Measurements from ENCODE around the gene BTBD9.

Gene BTBD9

GRCh38 chr6:38423746-38424145 lies 216.0 kb downstream of the BTBD9 start:
- no peak for DNase-seq

GRCh38 chr6:38420207-38420606 lies 219.5 kb downstream of the BTBD9 start:
- DNase-seq, result no peak

GRCh38 chr6:38417521-38417920 lies 222.2 kb downstream of the BTBD9 start:
- DNase-seq, result no peak

GRCh38 chr6:38415231-38416005 lies 224.3 kb downstream of the BTBD9 start:
- no peak for DNase-seq

DNA sequence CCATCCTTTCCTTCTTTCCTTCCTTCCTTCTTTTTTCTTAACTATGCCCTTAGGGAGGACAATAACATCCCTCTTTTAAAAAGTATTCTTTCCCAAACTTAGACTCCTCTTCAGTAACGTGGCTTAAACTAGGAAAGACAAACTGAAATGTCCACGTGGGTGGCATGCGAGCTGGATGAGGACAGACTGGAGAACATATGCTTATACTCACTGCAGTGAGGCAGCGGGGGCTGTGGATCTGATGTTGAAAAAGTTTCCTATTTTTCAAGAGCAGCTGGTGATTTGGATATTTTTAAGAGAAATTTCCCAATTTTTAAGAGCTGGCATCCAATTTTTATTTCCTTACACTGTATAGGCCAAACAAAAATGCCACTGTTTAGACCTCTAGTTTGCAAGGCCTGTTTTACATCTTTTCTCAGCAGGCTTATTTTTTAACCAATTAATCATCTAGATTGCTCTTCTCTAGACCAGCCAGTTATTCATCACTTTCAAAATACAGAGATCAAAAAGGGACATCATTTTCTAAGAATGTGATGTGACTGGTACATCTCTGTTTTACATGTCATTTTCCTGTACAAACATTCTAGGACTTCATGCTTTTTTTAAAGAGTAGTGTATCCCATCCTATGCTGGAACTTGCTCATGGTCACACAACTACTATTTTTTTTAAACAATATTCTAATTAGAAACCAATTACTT lies 226.5 kb downstream of the BTBD9 start:
- no peak for DNase-seq

- DNase-seq, result no peak
Observed at GRCh38 chr6:38407192-38407591, 232.5 kb downstream of the BTBD9 start.

GRCh38 chr6:38406096-38406495 lies 233.6 kb downstream of the BTBD9 start:
- DNase-seq, result no peak

DNA sequence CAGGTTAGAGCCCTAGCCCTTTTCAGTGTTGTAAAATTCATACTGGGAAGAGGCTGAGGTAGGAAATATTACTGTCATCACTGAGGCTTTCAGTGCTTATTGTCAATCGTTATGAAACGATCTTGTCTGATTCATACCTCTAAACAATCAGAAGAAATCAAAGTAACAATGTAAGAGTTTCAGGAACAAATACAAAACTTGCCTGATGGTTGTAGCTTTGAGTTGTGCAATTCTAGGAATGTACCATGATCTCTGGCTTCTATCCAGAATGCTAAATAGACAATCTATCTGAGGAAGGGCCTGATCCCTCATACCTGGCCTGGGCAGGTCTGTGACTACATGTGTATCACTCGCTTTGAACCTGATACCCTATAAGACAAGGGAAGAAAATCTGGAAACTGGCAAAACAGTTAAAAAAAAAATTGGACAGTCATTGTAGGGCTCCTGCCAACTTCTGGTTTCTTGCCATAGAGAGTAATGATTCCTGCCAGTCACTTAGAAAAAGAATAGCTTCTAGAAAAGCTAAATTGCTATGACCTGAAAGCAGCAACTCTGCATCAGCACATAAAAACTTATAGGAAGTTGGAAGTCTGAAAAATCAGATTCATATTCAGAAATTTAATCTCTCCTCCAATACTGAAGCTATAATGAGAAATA lies 234.7 kb downstream of the BTBD9 start:
- no peak for DNase-seq

DNA sequence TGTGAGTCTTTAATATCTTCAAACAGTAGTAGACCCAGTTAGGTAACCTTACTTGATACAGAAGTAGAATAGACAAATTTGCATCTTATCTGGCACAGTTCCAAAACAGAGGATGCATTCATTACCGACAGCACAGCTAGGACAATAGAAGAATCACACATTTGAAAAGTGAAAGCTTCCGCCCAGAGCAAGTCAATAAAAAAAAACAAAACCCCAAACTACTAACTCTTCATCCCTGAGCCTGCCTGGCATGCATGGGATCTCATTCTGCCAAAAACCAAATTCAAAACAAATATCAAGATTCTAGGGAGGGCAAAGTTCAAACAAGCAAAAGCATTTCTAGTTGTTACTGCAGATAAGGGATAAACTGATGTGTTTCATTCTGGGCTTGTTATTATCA lies 235.4 kb downstream of the BTBD9 start:
- DNase-seq, result no peak

GRCh38 chr6:38403548-38403947 lies 236.2 kb downstream of the BTBD9 start:
- DNase-seq, result no peak

GRCh38 chr6:38400764-38401163 lies 239.0 kb downstream of the BTBD9 start:
- no peak for DNase-seq

DNA sequence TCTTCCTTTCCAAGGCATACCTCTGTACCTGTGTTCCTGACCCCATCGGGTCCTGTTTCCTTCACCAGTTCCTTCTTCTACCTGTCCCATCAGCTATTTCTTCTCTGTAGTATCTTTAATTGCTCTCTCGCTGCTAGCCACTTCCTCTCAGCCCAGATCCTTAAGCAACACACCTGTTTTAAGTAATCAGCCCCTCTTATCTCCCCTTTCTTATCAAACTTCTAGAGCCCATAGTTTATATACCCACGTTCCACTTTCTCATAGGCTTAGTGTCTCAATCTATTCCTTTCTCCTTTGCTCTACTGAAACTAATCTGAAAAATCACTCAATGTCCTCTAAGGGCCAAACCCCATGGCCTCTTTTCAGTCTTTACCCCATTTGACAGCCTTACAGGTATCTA lies 239.6 kb downstream of the BTBD9 start:
- no peak for DNase-seq

DNA sequence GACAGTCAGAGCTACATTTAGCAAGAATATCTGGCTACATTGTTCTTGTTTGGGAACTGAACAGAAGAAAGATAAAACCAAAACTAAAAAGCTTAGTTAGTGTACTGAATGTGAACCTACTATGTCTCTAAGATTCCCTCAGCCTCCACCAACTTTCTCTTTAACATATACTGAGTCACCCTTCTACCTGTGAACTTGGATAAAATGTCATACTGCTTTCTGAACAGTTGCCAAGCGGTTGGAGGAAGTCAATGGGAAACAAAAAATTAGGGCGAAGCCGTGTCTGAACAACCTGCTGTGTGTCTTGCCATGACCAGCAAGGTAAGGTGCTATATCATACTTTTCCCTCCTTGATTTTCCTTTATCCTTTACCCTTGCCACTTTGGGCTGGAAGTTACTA lies 243.5 kb downstream of the BTBD9 start:
- no peak for DNase-seq

DNA sequence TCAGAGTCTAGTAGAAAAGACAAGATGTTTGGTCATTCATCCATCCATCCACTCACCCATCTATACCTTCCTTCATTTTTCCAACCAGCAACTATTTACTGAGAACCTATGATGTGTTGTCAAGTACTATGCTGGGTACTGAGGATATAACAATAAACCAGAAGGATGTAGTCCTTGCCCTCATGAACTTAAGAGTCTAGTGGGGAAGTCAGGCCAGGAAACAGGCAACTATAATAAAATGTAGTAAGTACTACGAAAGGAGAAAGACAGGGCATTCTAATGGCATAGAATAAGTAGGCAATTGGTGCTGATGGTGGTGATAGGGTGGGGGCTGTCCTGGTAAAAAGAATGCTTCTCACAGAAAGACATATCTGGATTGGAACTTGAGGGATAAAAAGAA lies 245.7 kb downstream of the BTBD9 start:
- DNase-seq, result no peak

DNA sequence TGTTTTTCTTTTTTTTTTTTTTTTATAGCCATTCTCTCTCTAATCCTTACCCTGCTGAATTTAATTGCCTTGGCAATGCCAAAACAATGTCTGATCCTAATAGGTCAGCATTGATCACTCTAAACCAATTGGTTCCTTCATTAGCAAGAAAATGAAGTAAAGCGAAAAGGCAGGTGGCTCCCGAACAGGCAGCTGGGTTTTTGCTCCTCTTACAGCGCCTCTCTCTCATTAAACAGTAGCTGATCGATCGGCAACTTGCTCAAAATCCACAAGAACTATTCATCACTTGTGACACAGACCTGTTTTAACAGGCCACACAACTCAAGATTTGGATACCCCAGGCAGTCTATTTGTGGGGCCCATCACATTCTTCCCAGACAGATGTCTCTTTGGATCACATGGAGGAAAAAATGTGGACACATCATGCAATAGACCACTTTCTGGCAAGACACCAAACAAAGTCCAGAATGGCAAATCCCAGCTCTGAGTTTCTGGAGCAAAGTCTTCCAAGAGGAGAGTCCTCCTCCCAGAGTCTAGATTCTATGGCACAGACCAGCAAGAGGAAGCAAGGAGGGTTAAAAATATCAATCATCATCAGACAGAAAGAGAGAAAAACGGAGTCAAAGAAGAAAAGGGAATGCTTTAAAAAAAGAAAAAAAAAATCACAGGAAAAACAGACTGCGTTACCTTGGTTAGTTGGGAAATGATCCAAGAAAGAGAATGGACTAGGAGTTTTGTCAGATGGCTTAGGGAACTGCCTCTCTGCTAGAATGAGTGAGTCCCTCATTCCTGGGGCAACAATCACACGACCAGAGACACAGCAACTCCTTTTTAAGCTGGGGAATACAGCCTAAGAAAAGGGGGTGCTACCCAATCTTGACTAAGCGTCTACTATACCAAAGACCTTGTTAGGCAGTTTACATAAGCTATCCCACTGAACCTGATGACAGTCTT lies 247.8 kb downstream of the BTBD9 start:
- DNase-seq, result no peak

GRCh38 chr6:38391206-38391605 lies 248.5 kb downstream of the BTBD9 start:
- no peak for DNase-seq

DNA sequence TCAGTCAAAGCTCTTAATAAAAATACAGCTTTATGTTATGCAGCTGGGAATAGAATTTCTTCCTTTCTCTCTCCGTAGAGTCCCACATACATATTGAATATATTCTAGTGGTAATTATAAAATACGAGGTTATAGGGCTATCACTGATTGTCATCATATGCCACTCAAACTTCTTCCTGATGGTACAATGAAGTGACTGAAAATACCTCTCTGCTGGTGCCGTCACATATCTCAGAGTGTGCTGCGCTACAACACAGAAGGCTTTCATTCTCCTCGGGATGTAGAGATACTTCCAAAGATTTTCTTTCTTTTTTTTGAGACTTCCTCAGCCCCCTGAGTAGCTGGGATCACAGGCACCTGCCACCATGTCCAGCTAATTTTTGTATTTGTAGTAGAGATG lies 249.9 kb downstream of the BTBD9 start:
- no peak for DNase-seq

DNA sequence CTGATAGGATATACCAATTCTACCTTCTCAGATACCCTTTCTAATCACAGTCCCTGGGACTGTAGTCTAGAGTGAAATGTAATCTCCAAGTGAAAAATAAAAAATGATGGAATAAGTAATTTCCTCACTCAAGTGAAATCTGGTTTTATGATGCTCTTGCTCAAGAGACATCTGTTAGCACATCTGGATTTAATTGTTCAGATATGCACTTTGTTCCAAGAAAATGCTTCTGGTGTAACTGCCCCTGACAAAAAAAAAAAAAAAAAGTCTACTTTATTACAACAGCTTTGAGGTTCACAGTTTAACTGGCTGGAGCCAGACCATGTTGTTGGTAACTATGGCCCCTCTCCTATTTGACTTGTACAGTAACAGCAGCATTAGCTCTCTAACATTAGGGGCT lies 251.8 kb downstream of the BTBD9 start:
- DNase-seq, result no peak

DNA sequence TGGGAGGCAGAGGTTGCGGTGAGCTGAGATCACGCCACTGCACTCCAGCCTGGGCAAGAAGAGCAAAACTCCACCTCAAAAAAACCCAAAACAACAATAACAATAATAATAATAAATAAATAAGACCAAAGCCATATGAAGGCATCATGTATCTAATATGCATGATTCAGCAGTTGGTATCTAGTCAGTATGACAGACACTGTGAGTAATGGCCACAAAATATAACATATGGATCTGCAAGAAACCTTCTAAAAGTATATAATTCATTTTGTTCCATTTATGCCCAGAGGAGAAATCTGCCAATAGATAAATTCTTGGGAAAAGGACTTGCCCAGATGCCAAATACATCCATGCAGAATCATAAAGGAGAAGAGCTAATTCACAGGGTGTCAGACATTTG lies 252.3 kb downstream of the BTBD9 start:
- DNase-seq, result no peak

- DNase-seq, result no peak
Observed at GRCh38 chr6:38378801-38379200, 260.9 kb downstream of the BTBD9 start.

DNA sequence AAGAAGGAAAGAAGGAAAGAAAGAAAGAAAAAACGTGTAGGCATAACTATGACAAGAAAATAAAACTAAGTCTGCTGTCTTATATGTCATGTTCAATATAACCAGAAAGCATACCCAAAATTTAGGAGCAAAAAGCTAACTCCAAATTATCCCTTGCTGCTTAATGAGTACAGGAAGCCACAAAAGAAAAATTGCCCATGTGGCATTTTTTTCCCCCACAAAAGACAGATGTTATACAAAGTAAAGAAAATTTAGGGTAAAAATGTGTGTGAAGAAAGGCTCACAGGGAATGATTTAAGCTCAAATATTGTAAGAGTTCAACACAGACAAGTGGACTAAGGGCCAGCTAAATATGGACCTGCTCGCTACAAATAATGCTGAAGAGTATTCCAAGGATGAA lies 263.8 kb downstream of the BTBD9 start:
- DNase-seq, result no peak

DNA sequence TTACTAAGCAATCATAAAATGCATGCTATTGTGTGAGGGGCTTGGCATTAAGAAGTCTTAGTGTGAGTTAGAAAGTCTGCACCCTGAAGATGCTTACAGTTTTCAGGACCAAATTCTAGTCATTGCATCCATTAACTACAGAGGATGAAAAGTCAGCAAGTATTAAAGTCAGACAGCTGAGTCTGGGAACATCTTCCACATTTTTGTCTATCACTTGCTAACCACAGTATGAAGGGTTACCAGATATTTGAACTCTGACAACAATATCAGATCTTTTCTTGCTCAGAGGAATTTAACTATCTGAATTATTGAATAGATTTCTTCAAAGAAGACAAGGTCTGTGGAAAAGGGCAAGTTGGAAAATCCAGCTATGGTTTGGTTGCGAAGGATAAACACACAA lies 264.4 kb downstream of the BTBD9 start:
- no peak for DNase-seq

- no peak for DNase-seq
Observed at GRCh38 chr6:38371881-38372280, 267.8 kb downstream of the BTBD9 start.

Measured in midbrain (tissue), 1 donor.